Kidney epithelial cell (primary cell): ENCODE measurements around the gene LYZL6. TPM values are rescaled to one million over a fixed set of nuclear protein-coding genes. Genes with fewer than 3 reads are reported as not detected.

Experiments used
- DNase-seq: peaks from one replicate; pipeline ENCODE4 v3.0.0-alpha.2; 2010; ENCODE audit warnings: low read depth
- H3K27me3 ChIP-seq: 2 replicates; pipeline ENCODE4 v1.6.0; 2011; ENCODE audit warnings: low read length; ENCODE audit not compliant: control insufficient read depth, insufficient read depth
- H3K36me3 ChIP-seq: 2 replicates; pipeline ENCODE4 v1.5.1; 2011; ENCODE audit warnings: low read length; ENCODE audit not compliant: control insufficient read depth, insufficient read depth
- H3K4me3 ChIP-seq: 2 replicates; pipeline ENCODE4 v1.5.1; 2011; ENCODE audit warnings: low read depth, mild to moderate bottlenecking, control low read depth, low read length
- total RNA-seq: library from RNA; depleted of rRNA; stranded (reverse); fragments of >200 nt; gene quantifications from 2 replicates; pipeline ENCODE4 v1.2.3, GENCODE V29; 2015
- TF ChIP-seq, protein P1 (sequence below): IDR thresholded peaks from 2 replicates; pipeline ENCODE4 v1.5.1; 2011; ENCODE audit warnings: mild to moderate bottlenecking, moderate library complexity, low read length, control low read depth, inconsistent platforms; ENCODE audit not compliant: insufficient read depth, poor library complexity, severe bottlenecking

The LYZL6 gene
- total RNA-seq, 1 donor from 2014 or later = not detected

DNA sequence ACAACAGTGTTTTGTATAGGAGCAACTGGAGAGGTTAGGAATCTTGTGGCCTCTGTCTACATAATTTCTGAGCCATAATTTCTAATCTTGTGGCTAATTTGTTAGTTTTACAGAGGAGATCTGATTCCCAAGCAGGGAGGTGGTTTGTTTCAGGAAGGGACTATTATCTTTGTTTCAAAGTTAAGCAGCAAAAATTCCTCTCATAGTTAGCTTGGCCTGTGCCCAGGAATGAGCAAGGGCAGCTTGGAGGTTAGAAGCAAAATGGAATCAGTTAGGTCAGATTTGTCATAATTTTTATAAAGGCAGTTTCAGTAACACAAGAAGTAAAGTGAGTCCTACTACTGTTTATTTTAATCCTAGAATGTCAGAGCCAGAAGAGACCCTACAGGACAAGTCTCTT lies 10.9 kb downstream of the LYZL6 start:
- H3K4me3 ChIP-seq = no peak overlapping the region
- TF ChIP-seq, protein P1, sequence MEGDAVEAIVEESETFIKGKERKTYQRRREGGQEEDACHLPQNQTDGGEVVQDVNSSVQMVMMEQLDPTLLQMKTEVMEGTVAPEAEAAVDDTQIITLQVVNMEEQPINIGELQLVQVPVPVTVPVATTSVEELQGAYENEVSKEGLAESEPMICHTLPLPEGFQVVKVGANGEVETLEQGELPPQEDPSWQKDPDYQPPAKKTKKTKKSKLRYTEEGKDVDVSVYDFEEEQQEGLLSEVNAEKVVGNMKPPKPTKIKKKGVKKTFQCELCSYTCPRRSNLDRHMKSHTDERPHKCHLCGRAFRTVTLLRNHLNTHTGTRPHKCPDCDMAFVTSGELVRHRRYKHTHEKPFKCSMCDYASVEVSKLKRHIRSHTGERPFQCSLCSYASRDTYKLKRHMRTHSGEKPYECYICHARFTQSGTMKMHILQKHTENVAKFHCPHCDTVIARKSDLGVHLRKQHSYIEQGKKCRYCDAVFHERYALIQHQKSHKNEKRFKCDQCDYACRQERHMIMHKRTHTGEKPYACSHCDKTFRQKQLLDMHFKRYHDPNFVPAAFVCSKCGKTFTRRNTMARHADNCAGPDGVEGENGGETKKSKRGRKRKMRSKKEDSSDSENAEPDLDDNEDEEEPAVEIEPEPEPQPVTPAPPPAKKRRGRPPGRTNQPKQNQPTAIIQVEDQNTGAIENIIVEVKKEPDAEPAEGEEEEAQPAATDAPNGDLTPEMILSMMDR = no peak
- DNase-seq = no peak
- H3K36me3 ChIP-seq = no peaks in the 10 kb centered on the region
- H3K27me3 ChIP-seq = no peaks in the 10 kb centered on the region

DNA sequence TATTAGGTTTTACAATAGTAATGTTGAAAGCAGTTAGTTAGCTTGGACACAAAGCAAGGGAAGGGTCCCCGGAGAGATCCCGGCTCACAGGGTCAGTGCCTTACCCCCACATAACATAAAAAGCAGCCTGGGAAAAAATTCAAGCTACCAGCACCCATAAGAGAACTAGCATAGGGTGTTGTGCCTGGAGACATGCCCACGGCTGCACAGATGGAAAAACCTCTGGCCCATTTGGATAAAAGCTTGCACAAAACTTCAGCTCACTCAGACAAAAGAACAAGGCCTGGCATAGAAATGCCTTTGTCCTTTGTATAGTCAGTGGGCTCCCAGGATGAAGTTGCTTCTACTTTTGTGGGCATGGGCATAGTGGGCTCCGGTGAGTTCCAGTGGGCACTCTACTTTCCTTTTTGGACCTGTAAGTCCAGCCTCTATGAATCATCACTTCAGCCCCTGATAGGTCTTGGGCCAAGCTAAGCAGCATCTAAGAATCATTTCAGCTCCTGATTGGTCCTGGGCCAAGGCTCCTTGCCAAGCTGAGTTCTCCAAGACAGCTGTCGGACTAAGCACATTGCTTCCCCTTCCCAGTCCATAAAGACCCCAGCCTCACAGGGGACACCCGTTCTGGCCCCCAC lies 11.6 kb downstream of the LYZL6 start:
- Histone ChIP-seq H3K27me3 (no peaks in the 10 kb centered on the region), H3K36me3 (no peaks in the 10 kb centered on the region), H3K4me3 (no peak overlapping the region)
- TF ChIP-seq, protein P1 = no peak
- DNase-seq = no peak

GRCh38 chr17:35930211-35931065 lies 13.1 kb downstream of the LYZL6 start, which contains the start of gene RDM1:
TSS of gene RDM1 (minus strand) at chr17:35930773. CDS start at chr17:35930727, 46 bp downstream.
- H3K36me3 ChIP-seq = no peaks in the 10 kb centered on the region
- H3K4me3 ChIP-seq = peak within 1 kb of the TSS; percentile 61
- H3K27me3 ChIP-seq = no peaks in the 10 kb centered on the region
- peak; percentile 26 for DNase-seq
- TF ChIP-seq, protein P1 = no peak

- Histone ChIP-seq H3K36me3 (no peaks in the 10 kb centered on the region), H3K4me3 (no peak overlapping the region), H3K27me3 (no peaks in the 10 kb centered on the region)
- TF ChIP-seq, protein P1 = no peak
- no peak for DNase-seq
Measured at GRCh38 chr17:35927714-35928113, 15.8 kb downstream of the LYZL6 start.

- no peaks in the 10 kb centered on the region for H3K27me3 ChIP-seq
- no peak for DNase-seq
- no peak overlapping the region for H3K4me3 ChIP-seq
- no peaks in the 10 kb centered on the region for H3K36me3 ChIP-seq
- TF ChIP-seq, protein P1 = no peak
Measured at GRCh38 chr17:35923609-35924114, 19.9 kb downstream of the LYZL6 start.
